Muscle of leg (tissue), 11 donors: Measurements from ENCODE around the gene MFAP2. TPM values are rescaled to one million over a fixed set of nuclear protein-coding genes. Genes with fewer than 3 reads are reported as not detected.
A peak's percentile ranks its signal among the peaks of the same experiment; 100 is the strongest.

Source experiments
- DNase-seq: peaks from one replicate; pipeline ENCODE4 v3.0.0; 2013
- H3K27ac ChIP-seq: one replicate; pipeline ENCODE4 v1.5.1; 2013; ENCODE audit warnings: mild to moderate bottlenecking, low read length, control low read depth
- H3K27me3 ChIP-seq: one replicate; pipeline ENCODE4 v1.6.1; 2013; ENCODE audit warnings: low read length; ENCODE audit not compliant: control insufficient read depth, insufficient read depth
- H3K36me3 ChIP-seq: one replicate; pipeline ENCODE4 v1.6.1; 2013; ENCODE audit warnings: low read length; ENCODE audit not compliant: control insufficient read depth, insufficient read depth
- H3K4me1 ChIP-seq: one replicate; pipeline ENCODE4 v1.6.1; 2013; ENCODE audit warnings: low read length; ENCODE audit not compliant: control insufficient read depth, insufficient read depth
- H3K4me3 ChIP-seq: one replicate; pipeline ENCODE4 v1.5.1; 2013; ENCODE audit warnings: low read length, control low read depth
- H3K9me3 ChIP-seq: replicated peaks from 2 replicates; pipeline ENCODE4 v1.6.1; 2013; ENCODE audit warnings: low read depth, low read length; ENCODE audit not compliant: control insufficient read depth
- WGBS: methylation state at CpG from one replicate; pipeline ENCODE4 v1.1.5; 2013; ENCODE audit warnings: missing lambda C conversion rate; ENCODE audit not compliant: insufficient coverage; 5-methylcytosine and 5-hydroxymethylcytosine counted together
- polyA plus RNA-seq, 8 donors: library from polyadenylated mRNA; unstranded; fragments of 120-200 nt; gene quantifications; one replicate each; pipeline versions ENCODE4 v1.2.1 to v1.2.3, GENCODE V29; 2013; ENCODE audit warnings: inconsistent platforms in 1 of 8, low replicate concordance in 1 of 8; ENCODE audit not compliant: insufficient read length in 8 of 8, insufficient read depth in 1 of 8
- total RNA-seq: library from RNA; stranded (reverse); fragments of 120-200 nt; gene quantifications from one replicate; pipeline ENCODE4 v1.2.4, GENCODE V29; 2013

Gene MFAP2
- total and polyA plus RNA-seq, 9 donors: 50.1 to 150 (median 111) TPM

DNA sequence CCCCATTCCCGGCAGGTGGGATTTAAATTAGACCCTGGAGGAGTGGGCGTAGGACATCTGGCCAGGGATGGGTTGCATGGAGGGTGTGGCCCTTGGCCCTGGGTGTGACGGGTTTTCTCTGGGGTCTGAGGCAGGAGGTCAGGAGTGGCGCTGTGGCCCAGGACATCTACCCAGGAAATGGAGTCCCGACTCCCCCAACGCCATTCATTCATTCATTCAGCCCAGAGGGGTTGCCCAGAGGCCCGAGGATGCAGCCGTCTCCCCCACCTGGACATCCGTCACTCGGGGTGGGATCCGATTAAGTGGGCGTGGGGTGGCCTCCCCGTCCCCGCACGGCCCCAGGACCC lies 30.6 kb upstream of the MFAP2 start:
- Histone ChIP-seq H3K36me3 (no peaks in the 10 kb centered on the region), H3K27me3 (no peaks in the 10 kb centered on the region), H3K4me1 (peaks cover 27% of the 10 kb centered on the region), H3K27ac (no peak overlapping the region), H3K9me3 (no peaks in the 10 kb centered on the region), H3K4me3 (peak overlapping the region; percentile 72)
- DNase-seq: no peak
- 0% methylated on average over 9 of the region's 15 CpGs for WGBS

DNA sequence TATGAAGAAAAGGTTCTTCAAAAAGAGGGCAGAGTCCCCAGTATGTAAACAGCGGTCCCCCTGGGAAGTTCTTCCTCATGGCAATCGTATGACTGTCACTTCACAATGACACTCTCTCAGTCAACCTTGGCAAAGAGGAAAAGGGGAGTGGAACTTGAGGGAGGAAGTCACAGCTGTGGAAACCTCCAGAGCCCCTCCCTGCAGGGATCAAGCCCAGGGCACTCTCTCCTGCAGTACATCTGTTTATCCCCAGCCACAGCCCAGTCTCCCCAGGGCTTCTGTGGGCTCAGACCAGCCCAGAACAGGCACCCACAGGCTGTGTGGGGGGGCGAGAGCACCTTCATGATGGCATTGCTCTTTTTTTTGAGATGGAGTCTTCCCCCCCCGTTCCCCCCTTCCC lies 29.3 kb upstream of the MFAP2 start:
- peaks cover 10% of the 10 kb centered on the region for H3K36me3 ChIP-seq
- peak; percentile 46 for DNase-seq
- H3K4me1 ChIP-seq: peaks cover 27% of the 10 kb centered on the region
- H3K9me3 ChIP-seq: no peaks in the 10 kb centered on the region
- no CpG with 5 or more reads among the region's 4 CpGs for WGBS
- H3K4me3 ChIP-seq: no peak overlapping the region
- H3K27me3 ChIP-seq: no peaks in the 10 kb centered on the region
- no peak overlapping the region for H3K27ac ChIP-seq

DNA sequence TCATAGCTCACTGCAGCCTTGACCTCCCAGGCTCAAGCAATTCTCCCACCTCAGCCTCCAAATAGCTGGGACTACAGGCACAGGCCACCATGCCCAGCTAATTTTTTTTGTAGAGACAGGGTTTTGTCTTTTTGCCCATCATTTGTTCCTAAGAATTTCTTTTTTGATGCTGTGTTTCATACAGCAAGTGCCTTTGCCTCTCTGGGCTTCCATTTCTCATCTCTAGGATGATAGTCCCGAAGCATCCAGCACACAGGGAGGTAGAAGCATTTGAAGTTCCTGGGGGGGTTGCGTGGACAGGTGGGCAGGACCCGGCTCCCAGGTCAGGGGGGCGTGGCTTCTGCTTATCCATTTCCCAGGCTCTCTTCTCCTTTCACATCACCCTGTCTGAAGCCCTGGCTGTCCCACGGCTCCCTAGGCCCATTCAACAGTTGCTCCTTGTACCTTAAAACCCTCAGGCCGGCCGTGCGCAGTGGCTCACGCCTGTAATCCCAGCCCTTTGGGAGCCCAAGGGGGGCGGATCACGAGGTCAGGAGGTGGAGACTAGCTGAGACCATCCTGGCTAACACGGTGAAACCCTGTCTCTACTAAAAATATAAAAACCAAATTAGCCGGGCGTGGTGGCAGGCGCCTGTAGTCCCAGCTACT lies 27.9 kb upstream of the MFAP2 start:
- H3K27ac ChIP-seq: no peak overlapping the region
- H3K4me3 ChIP-seq: no peak overlapping the region
- H3K36me3 ChIP-seq: peaks cover 19% of the 10 kb centered on the region
- no peaks in the 10 kb centered on the region for H3K9me3 ChIP-seq
- no peaks in the 10 kb centered on the region for H3K27me3 ChIP-seq
- no peak for DNase-seq
- WGBS: 84% methylated on average over 5 of the region's 15 CpGs
- peaks cover 27% of the 10 kb centered on the region for H3K4me1 ChIP-seq

DNA sequence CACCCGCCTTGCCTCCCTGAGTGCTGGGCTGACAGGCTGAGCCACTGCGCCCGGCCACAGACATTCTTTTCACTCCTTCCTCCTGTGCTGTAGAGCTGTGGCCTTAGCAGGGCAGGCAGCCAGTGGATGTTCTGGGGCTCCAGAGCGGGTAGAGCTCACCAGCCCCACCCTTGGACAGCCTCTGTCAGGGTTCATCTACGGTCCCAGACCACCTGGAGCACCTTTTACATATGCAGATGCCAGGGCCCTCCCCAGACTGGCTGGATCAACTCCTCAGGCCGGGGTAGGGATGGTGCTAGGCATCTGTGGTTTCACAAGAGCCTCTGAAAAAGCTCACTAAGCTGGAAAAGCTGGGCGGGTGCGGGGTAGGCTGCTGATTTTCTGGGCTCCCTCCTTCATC lies 26.7 kb upstream of the MFAP2 start:
- peaks cover 19% of the 10 kb centered on the region for H3K4me1 ChIP-seq
- H3K27me3 ChIP-seq: no peaks in the 10 kb centered on the region
- H3K9me3 ChIP-seq: no peaks in the 10 kb centered on the region
- H3K4me3 ChIP-seq: no peak overlapping the region
- peaks cover 22% of the 10 kb centered on the region for H3K36me3 ChIP-seq
- no peak for DNase-seq
- no peak overlapping the region for H3K27ac ChIP-seq
- WGBS: 82% methylated on average over 5 of the region's 8 CpGs

DNA sequence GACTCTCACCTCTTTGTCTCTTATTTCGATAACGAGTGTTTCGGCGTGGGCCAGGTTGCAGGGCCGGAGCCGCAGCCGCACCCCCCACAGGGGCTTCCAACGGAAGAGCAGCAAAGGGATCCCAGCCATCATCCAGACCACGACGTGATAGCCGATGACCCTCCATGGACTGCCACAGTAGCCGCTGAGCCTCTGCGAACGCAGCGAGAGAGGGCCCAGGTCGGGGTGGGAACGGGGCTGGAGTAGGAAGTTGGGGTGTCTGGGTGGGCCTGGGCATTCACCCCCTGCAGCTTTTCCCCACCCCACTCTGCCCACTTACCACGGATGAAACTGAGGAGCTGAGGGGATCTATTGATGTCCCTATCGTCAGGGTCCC lies 24.9 kb upstream of the MFAP2 start:
- H3K27me3 ChIP-seq: no peaks in the 10 kb centered on the region
- H3K27ac ChIP-seq: no peak overlapping the region
- DNase-seq: no peak
- H3K36me3 ChIP-seq: peaks cover 33% of the 10 kb centered on the region
- H3K9me3 ChIP-seq: no peaks in the 10 kb centered on the region
- peaks cover 6% of the 10 kb centered on the region for H3K4me1 ChIP-seq
- 94% methylated on average over 11 of the region's 19 CpGs for WGBS
- no peak overlapping the region for H3K4me3 ChIP-seq

DNA sequence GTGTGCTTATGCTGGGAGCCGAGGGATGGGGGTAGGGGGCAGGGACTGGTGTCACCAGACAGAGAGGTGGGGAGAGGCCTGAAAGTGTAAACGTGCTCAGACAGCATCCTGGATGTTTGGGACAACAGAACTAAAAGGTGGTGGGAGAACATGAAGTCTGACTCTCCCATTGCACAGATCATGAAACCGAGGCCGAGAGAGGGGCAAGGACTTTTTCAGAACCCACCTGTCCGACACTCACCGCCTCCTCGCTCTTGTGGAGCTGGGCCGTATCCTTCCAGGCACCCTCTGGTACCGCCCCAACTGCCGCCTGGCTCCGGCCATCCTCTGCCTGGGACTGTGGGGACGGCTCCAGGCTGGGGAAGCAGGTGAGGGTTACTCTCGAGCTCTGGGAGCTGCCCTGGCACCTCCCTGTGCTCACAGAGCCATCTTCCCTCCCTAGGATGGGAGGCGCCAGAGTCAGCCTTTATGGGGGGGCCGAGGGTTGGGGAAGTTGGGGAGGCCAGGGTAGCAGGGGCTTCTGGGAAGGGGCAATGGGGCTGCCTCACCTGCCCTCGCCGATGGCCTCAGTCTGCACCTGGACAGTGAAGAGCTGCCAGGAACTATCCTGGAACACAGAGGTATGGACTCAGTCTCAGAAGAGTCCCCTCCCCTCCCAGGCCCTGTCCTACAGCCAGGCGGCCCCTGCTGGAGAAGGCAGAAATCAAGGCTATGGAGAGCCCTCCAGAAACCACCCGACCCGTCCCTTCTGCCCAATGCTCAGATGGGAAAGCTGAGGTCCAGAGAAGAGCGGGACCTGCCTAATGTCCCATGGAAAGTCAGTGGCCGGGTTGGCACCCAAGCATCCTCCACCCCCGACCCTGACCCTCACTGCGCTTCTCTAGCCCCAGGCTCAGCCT lies 24.3 kb upstream of the MFAP2 start:
- WGBS: 86% methylated on average over 15 of the region's 24 CpGs
- Histone ChIP-seq H3K36me3 (peaks cover 36% of the 10 kb centered on the region), H3K4me1 (peaks cover 5% of the 10 kb centered on the region), H3K27ac (no peak overlapping the region), H3K9me3 (no peaks in the 10 kb centered on the region), H3K4me3 (no peak overlapping the region), H3K27me3 (no peaks in the 10 kb centered on the region)
- no peak for DNase-seq

DNA sequence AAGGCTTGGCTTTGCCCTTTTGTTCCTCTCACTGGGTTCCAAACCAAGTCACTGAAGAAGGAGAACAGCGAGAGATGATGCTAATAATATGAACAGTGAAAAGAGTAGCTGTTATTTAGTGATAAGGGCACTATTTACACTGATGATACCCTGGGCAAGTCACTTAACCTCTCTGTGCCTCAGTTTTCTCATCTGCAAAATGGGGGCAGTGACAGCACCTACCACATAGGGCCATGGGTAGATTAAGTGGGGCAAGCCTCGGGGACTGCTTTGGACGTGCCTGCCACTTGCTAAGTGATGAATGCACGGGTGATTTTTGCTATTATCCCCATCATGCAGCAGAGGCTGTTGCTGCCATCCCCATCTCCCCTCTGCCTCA lies 22.1 kb upstream of the MFAP2 start:
- WGBS: 89% methylated on average over 3 of the region's 4 CpGs
- H3K9me3 ChIP-seq: no peaks in the 10 kb centered on the region
- no peak overlapping the region for H3K27ac ChIP-seq
- no peaks in the 10 kb centered on the region for H3K4me1 ChIP-seq
- peaks cover 44% of the 10 kb centered on the region for H3K36me3 ChIP-seq
- DNase-seq: no peak
- H3K27me3 ChIP-seq: no peaks in the 10 kb centered on the region
- no peak overlapping the region for H3K4me3 ChIP-seq

DNA sequence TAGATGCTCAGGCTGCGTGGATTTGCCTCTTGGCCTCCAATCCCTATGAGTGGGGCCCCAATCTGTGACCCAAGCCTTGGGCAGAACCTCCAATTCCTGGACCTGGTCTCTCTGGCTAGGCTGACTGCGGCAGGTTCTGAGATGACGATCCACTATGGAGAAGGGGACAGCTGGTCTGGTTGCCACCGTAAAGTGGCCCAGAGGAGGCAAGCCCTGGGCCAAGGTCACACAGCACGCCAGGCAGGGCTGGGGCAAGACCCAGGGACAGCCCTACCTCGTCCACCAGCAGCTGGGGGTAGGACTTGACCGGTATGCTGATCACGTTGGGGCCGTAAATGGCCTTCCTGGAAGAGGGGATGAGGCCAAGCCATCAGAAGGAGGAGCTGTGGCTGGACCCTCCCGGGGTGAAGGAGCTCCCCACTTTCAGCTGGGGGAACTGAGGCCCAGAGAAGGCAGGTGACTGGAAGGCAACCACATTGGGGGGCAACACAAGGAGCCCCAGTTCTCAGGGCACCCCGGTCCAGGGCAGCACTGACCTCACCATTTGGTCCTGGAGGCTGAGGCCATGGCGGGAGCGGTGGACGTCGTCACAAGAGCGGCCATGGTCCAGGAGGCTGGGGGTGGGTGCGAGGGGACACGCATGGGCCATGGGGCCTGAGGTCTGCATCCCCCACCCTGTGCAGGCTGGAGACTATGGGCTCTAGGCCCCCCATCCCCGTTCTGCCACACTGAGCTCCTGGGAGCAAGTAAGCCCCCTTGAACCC lies 21.5 kb upstream of the MFAP2 start:
- no peak overlapping the region for H3K4me3 ChIP-seq

DNA sequence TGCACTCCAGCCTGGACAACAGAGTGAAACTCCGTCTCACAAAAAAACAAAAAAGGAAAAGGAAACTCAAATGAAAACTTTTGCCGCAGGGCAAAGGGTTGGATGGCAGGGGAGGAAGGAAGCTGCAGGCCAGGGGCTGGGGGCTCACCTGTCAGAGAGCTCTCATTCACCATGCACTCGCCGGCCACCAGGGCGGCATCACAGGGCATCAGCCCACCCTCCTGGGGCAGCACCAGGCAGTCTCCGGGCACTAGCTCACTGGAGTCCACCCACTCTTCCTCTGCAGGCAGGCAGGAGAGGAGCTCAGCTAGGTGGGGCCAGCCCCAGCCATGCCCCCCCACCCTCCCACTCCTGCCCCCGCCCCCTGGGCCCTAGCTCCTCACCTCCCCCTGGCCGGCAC lies 19.4 kb upstream of the MFAP2 start:
- no peak for DNase-seq
- H3K27ac ChIP-seq: no peak overlapping the region
- H3K36me3 ChIP-seq: peaks cover 41% of the 10 kb centered on the region
- H3K9me3 ChIP-seq: no peaks in the 10 kb centered on the region
- no peak overlapping the region for H3K4me3 ChIP-seq
- H3K4me1 ChIP-seq: no peaks in the 10 kb centered on the region
- H3K27me3 ChIP-seq: no peaks in the 10 kb centered on the region
- WGBS: 98% methylated on average over 4 of the region's 8 CpGs

More for the DNA sequence above, 21.5 kb upstream of the MFAP2 start:
- H3K27ac ChIP-seq: no peak overlapping the region
- H3K9me3 ChIP-seq: no peaks in the 10 kb centered on the region
- H3K36me3 ChIP-seq: peaks cover 44% of the 10 kb centered on the region
- 93% methylated on average over 11 of the region's 19 CpGs for WGBS
- no peak for DNase-seq
- no peaks in the 10 kb centered on the region for H3K27me3 ChIP-seq
- no peaks in the 10 kb centered on the region for H3K4me1 ChIP-seq

DNA sequence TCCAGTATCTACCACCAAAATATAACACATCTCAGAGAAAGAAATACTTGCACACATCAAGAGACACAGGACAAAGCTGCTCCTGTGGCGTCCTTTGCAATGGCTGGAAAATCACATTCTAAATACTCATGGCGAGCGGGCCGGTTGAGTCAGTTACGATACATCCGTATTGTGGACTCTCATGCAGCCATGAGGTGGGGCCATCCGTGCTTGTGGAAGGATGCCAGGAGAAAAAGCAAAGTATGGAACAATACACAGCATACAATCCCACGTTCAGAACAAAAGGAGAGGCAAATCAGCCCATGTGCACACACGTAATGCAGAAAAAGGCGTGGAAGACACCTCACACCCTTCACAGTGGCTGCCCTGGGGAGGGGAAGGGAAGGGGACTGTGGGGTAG lies 18.2 kb upstream of the MFAP2 start:
- Histone ChIP-seq H3K9me3 (no peaks in the 10 kb centered on the region), H3K27ac (no peak overlapping the region), H3K27me3 (no peaks in the 10 kb centered on the region), H3K36me3 (peaks cover 35% of the 10 kb centered on the region), H3K4me1 (no peaks in the 10 kb centered on the region), H3K4me3 (no peak overlapping the region)
- WGBS: no CpG with 5 or more reads among the region's 10 CpGs
- no peak for DNase-seq
